WI38 (cell line): ENCODE measurements around the gene GSN.

Experiments
- H3K4me3 ChIP-seq: 2 replicates; pipeline ENCODE4 v1.5.1; 2011; ENCODE audit warnings: low read depth, mild to moderate bottlenecking, control low read depth, low read length
- CTCF ChIP-seq: IDR thresholded peaks from 2 replicates; pipeline ENCODE4 v1.5.1; 2012; ENCODE audit warnings: low read depth, mild to moderate bottlenecking, control low read depth, low read length

Gene GSN

GRCh38 chr9:121372239-121373010 lies 104.5 kb downstream of the GSN start:
- no peak for TF ChIP-seq CTCF
- 0 out of 2 replicates have a peak overlapping the region, but pooled peaks have one; percentile 9 for H3K4me3 ChIP-seq

GRCh38 chr9:121373011-121373729 lies 105.2 kb downstream of the GSN start:
- H3K4me3 ChIP-seq, result 0 out of 2 replicates have a peak overlapping the region, but pooled peaks have one; percentile 20
- no peak for TF ChIP-seq CTCF

- H3K4me3 ChIP-seq, result no peak overlapping the region
- peak; percentile 3; the same call in 1 of the 2 replicates for TF ChIP-seq CTCF
These were observed 108.4 kb downstream of the GSN start for GRCh38 chr9:121376214-121376830.

GRCh38 chr9:121380846-121381245 lies 112.9 kb downstream of the GSN start:
- no peak for TF ChIP-seq CTCF
- no peak overlapping the region for H3K4me3 ChIP-seq
